ENCODE measurements around the gene SMAD6. TPM values are rescaled to one million over a fixed set of nuclear protein-coding genes. Genes with fewer than 3 reads are reported as not detected.

Gene SMAD6
- total RNA-seq, 8 experiments from 2014 or later = 1.2 to 43.3 (median 3.9) TPM

GRCh38 chr15:66700412-66700801, 1.6 kb upstream of the SMAD6 start:
- in situ Hi-C loops (cut with MboI; ENCODE audit: low pct_unique_long_range_greater_than_20kb in 2 of 9, low sequenced_read_pairs in 9 of 9, unreplicated experiment in 9 of 9) = no loop called here
- H3K27ac ChIP-seq = no peak overlapping the region
- WGBS, 10 experiments = 16 to 100% (median 21%) methylated on average over 1 to 13 of the region's 13 CpGs; no CpG with 5 or more reads in 3 of the 10 experiments
- H3K4me3 ChIP-seq = peak overlapping the region; percentile 38 to 52 (median 43)
- H3K4me1 ChIP-seq (replicated peaks in 1 of 2) = peaks cover 0 to 7% of the 10 kb centered on the region in 2 donors
- no peak for ATAC-seq (replicated peaks in 6 of 8)

GRCh38 chr15:66700802-66701421, 1.1 kb upstream of the SMAD6 start:
- ATAC-seq (replicated peaks in 6 of 8) = peak; percentile 54 to 77 (median 72)
- no peak overlapping the region for H3K27ac ChIP-seq
- in situ Hi-C loops (cut with MboI; ENCODE audit: low pct_unique_long_range_greater_than_20kb in 2 of 9, low sequenced_read_pairs in 9 of 9, unreplicated experiment in 9 of 9) = no loop called here
- peak overlapping the region; percentile 38 to 52 (median 43) for H3K4me3 ChIP-seq
- 0 to 7% (median 0%) methylated on average over 2 to 8 of the region's 68 CpGs; no CpG with 5 or more reads in 7 of the 10 experiments for WGBS, 10 experiments
- H3K4me1 ChIP-seq (replicated peaks in 1 of 2) = peaks cover 0 to 7% of the 10 kb centered on the region in 2 donors

GRCh38 chr15:66701422-66702034, 508 bp upstream of the SMAD6 start:
- Histone ChIP-seq H3K27ac (peak overlapping the region in 1 of 2 donors; percentile 26), H3K4me3 (peak overlapping the region; percentile 38 to 52 (median 43)), H3K4me1 (replicated peaks in 1 of 2) (peaks cover 0 to 10% of the 10 kb centered on the region in 2 donors)
- ATAC-seq (replicated peaks in 6 of 8) = peak; percentile 40 to 58 (median 56)
- 0% methylated on average over 4 to 10 of the region's 48 CpGs; no CpG with 5 or more reads in 8 of the 10 experiments for WGBS, 10 experiments
- in situ Hi-C loops (cut with MboI; ENCODE audit: low pct_unique_long_range_greater_than_20kb in 2 of 9, low sequenced_read_pairs in 9 of 9, unreplicated experiment in 9 of 9) = no loop called here

GRCh38 chr15:66702787-66703539, 927 bp downstream of the SMAD6 start:
- in situ Hi-C loops (cut with MboI; ENCODE audit: low pct_unique_long_range_greater_than_20kb in 2 of 9, low sequenced_read_pairs in 9 of 9, unreplicated experiment in 9 of 9) = no loop called here
- peak overlapping the region in 1 of 2 donors; percentile 30 for H3K27ac ChIP-seq
- no peak for ATAC-seq (replicated peaks in 6 of 8)

GRCh38 chr15:66703540-66703941, 1.5 kb downstream of the SMAD6 start:
- peaks cover 5 to 21% of the 10 kb centered on the region in 2 donors for H3K4me1 ChIP-seq (replicated peaks in 1 of 2)
- peak overlapping the region; percentile 38 to 52 (median 43) for H3K4me3 ChIP-seq
- 0% methylated on average over 5 to 6 of the region's 59 CpGs; no CpG with 5 or more reads in 8 of the 10 experiments for WGBS, 10 experiments
- H3K27ac ChIP-seq = no peak overlapping the region
- in situ Hi-C loops (cut with MboI; ENCODE audit: low pct_unique_long_range_greater_than_20kb in 2 of 9, low sequenced_read_pairs in 9 of 9, unreplicated experiment in 9 of 9) = no loop called here
- ATAC-seq (replicated peaks in 6 of 8) = peak in 1 of 8 experiments; percentile 1

More at GRCh38 chr15:66702787-66703539, 927 bp downstream of the SMAD6 start:
- peaks cover 5 to 21% of the 10 kb centered on the region in 2 donors for H3K4me1 ChIP-seq (replicated peaks in 1 of 2)
- WGBS, 10 experiments = 0 to 20% (median 1%) methylated on average over 1 to 32 of the region's 95 CpGs; no CpG with 5 or more reads in 4 of the 10 experiments
- H3K4me3 ChIP-seq = peak overlapping the region; percentile 38 to 52 (median 43)

- Histone ChIP-seq H3K27ac (no peak overlapping the region), H3K4me1 (replicated peaks in 1 of 2) (peaks cover 5 to 21% of the 10 kb centered on the region in 2 donors), H3K4me3 (peak overlapping the region; percentile 38 to 52 (median 43))
- 0 to 41% (median 23%) methylated on average over 1 to 19 of the region's 30 CpGs; no CpG with 5 or more reads in 2 of the 10 experiments for WGBS, 10 experiments
- ATAC-seq (replicated peaks in 6 of 8) = no peak
- in situ Hi-C loops (cut with MboI; ENCODE audit: low pct_unique_long_range_greater_than_20kb in 2 of 9, low sequenced_read_pairs in 9 of 9, unreplicated experiment in 9 of 9) = no loop called here
These were observed 2.2 kb downstream of the SMAD6 start for GRCh38 chr15:66704019-66704802.

GRCh38 chr15:66704803-66705153, 2.7 kb downstream of the SMAD6 start:
- Histone ChIP-seq H3K27ac (no peak overlapping the region), H3K4me3 (peak overlapping the region in 4 of 5 donors; percentile 39 to 52 (median 45)), H3K4me1 (replicated peaks in 1 of 2) (peaks cover 5 to 21% of the 10 kb centered on the region in 2 donors)
- ATAC-seq (replicated peaks in 6 of 8) = no peak
- 17 to 67% (median 17%) methylated on average over 1 of the region's 1 CpG; no CpG with 5 or more reads in 7 of the 10 experiments for WGBS, 10 experiments
- in situ Hi-C loops (cut with MboI; ENCODE audit: low pct_unique_long_range_greater_than_20kb in 2 of 9, low sequenced_read_pairs in 9 of 9, unreplicated experiment in 9 of 9) = no loop called here

GRCh38 chr15:66705277-66706146, 3.5 kb downstream of the SMAD6 start:
- Histone ChIP-seq H3K4me3 (peak overlapping the region in 2 of 5 donors; percentile 7 to 52), H3K27ac (no peak overlapping the region), H3K4me1 (replicated peaks in 1 of 2) (peaks cover 5 to 21% of the 10 kb centered on the region in 2 donors)
- WGBS, 10 experiments = 78 to 100% (median 92%) methylated on average over 1 to 4 of the region's 6 CpGs; no CpG with 5 or more reads in 3 of the 10 experiments
- in situ Hi-C loops (cut with MboI; ENCODE audit: low pct_unique_long_range_greater_than_20kb in 2 of 9, low sequenced_read_pairs in 9 of 9, unreplicated experiment in 9 of 9) = no loop called here
- ATAC-seq (replicated peaks in 6 of 8) = no peak

- 67 to 92% (median 80%) methylated on average over 1 to 11 of the region's 22 CpGs; no CpG with 5 or more reads in 5 of the 10 experiments for WGBS, 10 experiments
These were observed 4.2 kb downstream of the SMAD6 start for GRCh38 chr15:66706225-66706732.

GRCh38 chr15:66706840-66707239, 4.8 kb downstream of the SMAD6 start:
- H3K4me1 ChIP-seq (replicated peaks in 1 of 2) = peaks cover 8 to 27% of the 10 kb centered on the region in 2 donors
- ATAC-seq (replicated peaks in 6 of 8) = no peak
- no peak overlapping the region for H3K4me3 ChIP-seq
- in situ Hi-C loops (cut with MboI; ENCODE audit: low pct_unique_long_range_greater_than_20kb in 2 of 9, low sequenced_read_pairs in 9 of 9, unreplicated experiment in 9 of 9) = no loop called here
- peak overlapping the region in 1 of 2 donors; percentile 11 for H3K27ac ChIP-seq
- WGBS, 10 experiments = 64 to 95% (median 90%) methylated on average over 2 to 4 of the region's 6 CpGs; no CpG with 5 or more reads in 5 of the 10 experiments

More at GRCh38 chr15:66706225-66706732, 4.2 kb downstream of the SMAD6 start:
- in situ Hi-C loops (cut with MboI; ENCODE audit: low pct_unique_long_range_greater_than_20kb in 2 of 9, low sequenced_read_pairs in 9 of 9, unreplicated experiment in 9 of 9) = no loop called here
- Histone ChIP-seq H3K27ac (peak overlapping the region in 1 of 2 donors; percentile 11), H3K4me3 (no peak overlapping the region), H3K4me1 (replicated peaks in 1 of 2) (peaks cover 5 to 22% of the 10 kb centered on the region in 2 donors)
- no peak for ATAC-seq (replicated peaks in 6 of 8)

- WGBS, 10 experiments = 0 to 48% (median 33%) methylated on average over 1 to 10 of the region's 16 CpGs; no CpG with 5 or more reads in 1 of the 10 experiments
- in situ Hi-C loops (cut with MboI; ENCODE audit: low pct_unique_long_range_greater_than_20kb in 2 of 9, low sequenced_read_pairs in 9 of 9, unreplicated experiment in 9 of 9) = no loop called here
These were observed 5.5 kb downstream of the SMAD6 start for GRCh38 chr15:66707310-66708082.

More at GRCh38 chr15:66707310-66708082, 5.5 kb downstream of the SMAD6 start:
- H3K4me1 ChIP-seq (replicated peaks in 1 of 2) = peaks cover 13 to 32% of the 10 kb centered on the region in 2 donors
- peak overlapping the region in 1 of 5 donors; percentile 3 for H3K4me3 ChIP-seq
- peak in 7 of 8 experiments; percentile 4 to 79 (median 74) for ATAC-seq (replicated peaks in 6 of 8)
- H3K27ac ChIP-seq = no peak overlapping the region

All from motor neuron (in vitro differentiated cells).